Sigmoid colon (tissue), 7 donors: ENCODE measurements around the gene NRL. TPM values are rescaled to one million over a fixed set of nuclear protein-coding genes. Genes with fewer than 3 reads are reported as not detected.

ENCODE experiments used
- DNase-seq: peaks from one replicate; pipeline ENCODE4 v3.0.0-alpha.2; 2019
- H3K27ac ChIP-seq, 4 donors: fragments of 200-600 bp; sonication (generic); one replicate each; pipeline ENCODE4 v1.5.1; 2016 to 2019; ENCODE audit warnings: mild to moderate bottlenecking in 1 of 4
- H3K27me3 ChIP-seq, 3 donors: fragments of 200-600 bp; sonication (generic); one replicate each; pipeline ENCODE4 v1.5.1; 2019; ENCODE audit warnings: mild to moderate bottlenecking in 1 of 3
- H3K36me3 ChIP-seq, 4 donors: fragments of 200-600 bp; sonication (generic); one replicate each; pipeline ENCODE4 v1.5.1; 2016 to 2019
- H3K4me1 ChIP-seq, 4 donors: fragments of 200-600 bp; sonication (generic); one replicate each; pipeline ENCODE4 v1.5.1; 2017 to 2019
- H3K4me3 ChIP-seq, 4 donors: fragments of 200-600 bp; sonication (generic); one replicate each; pipeline ENCODE4 v1.5.1; 2017 to 2019; ENCODE audit warnings: mild to moderate bottlenecking in 2 of 4, moderate library complexity in 1 of 4
- H3K9me3 ChIP-seq, 4 donors: fragments of 200-600 bp in 3 of 4; sonication (generic) in 3 of 4; one replicate each; pipeline versions ENCODE4 v1.5.1 to v1.6.1; 2013 to 2019
- EP300 ChIP-seq, 4 donors: sonication (generic); formaldehyde crosslinking; IDR thresholded peaks; one replicate each; pipeline ENCODE4 v1.6.1; 2017; ENCODE audit warnings: antibody characterized with exemption in 4 of 4
- POLR2A ChIP-seq, 2 donors: fragments of 450-650 bp; IDR thresholded peaks; one replicate each; pipeline ENCODE4 v1.6.1; 2016; ENCODE audit warnings: antibody characterized with exemption in 2 of 2, mild to moderate bottlenecking in 2 of 2, moderate library complexity in 2 of 2
- POLR2AphosphoS5 ChIP-seq, 4 donors: sonication (generic); formaldehyde crosslinking; IDR thresholded peaks; one replicate each; pipeline ENCODE4 v1.6.1; 2017; ENCODE audit warnings: antibody characterized with exemption in 4 of 4
- WGBS, 2 donors: extraction: QIAGEN DNeasy Blood & Tissue Kit; methylation state at CpG; one replicate each; pipeline ENCODE4 v1.1.7; 2013; 5-methylcytosine and 5-hydroxymethylcytosine counted together
- intact Hi-C: fragments of 100-400 bp; cut with DNase I; formaldehyde crosslinking; loops from one replicate; pipeline ENCODE4 v1.15.1; 2023
- polyA plus RNA-seq, 3 donors: library from polyadenylated mRNA; stranded (reverse); fragments of 200-250 nt; gene quantifications; one replicate each; pipeline ENCODE4 v1.2.3, GENCODE V29; 2013
- total RNA-seq, 4 donors: library from RNA; depleted of rRNA; stranded (reverse); fragments of >200 nt; gene quantifications; one replicate each; pipeline ENCODE4 v1.1.0, GENCODE V29; 2016
- TF ChIP-seq, protein P1 (sequence below), 4 experiments: fragments of 450-650 bp in 3 of 4; fragments of 200-600 bp in 1 of 4; IDR thresholded peaks; one replicate each; pipeline ENCODE4 v1.5.1; 2016 to 2019; ENCODE audit warnings: antibody characterized with exemption in 4 of 4, mild to moderate bottlenecking in 3 of 4, moderate library complexity in 2 of 4
- donor health status: healthy with polysubstance abuse.
- donor health status: Bipolar disorder and iron deficiency.
- donor health status: healthy.

NRL gene
- total and polyA plus RNA-seq, 7 donors: 0.71 to 2.9 (median 1.8) TPM

DNA sequence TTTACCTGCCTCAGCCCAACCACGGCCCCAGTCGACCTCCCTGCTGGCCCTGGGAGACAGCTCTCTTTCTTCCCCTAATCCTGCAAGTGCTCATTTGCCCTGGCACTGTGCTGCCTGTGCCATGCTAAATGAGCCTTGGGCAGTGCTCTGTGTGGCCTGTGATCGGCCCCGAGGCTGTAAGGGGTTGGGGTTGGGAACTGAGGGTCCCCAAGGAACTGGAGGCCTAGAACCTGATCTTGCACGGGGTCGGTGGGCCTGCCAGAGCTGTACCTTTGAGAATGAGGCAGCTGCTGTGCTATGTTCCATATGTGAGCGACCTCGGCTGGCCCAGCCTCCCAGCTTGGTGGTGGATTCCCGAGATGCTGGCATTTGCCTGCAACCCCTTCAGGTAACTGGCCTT, 35.3 kb upstream of the NRL start:
- Histone ChIP-seq H3K27me3 (no peaks in the 10 kb centered on the region), H3K4me3 (no peak overlapping the region), H3K4me1 (peaks cover 0 to 35% (median 30%) of the 10 kb centered on the region in 4 donors), H3K36me3 (peaks cover 23 to 61% (median 47%) of the 10 kb centered on the region in 4 donors), H3K27ac (no peak overlapping the region), H3K9me3 (no peaks in the 10 kb centered on the region)
- WGBS, 2 donors: 93 to 94% methylated on average over 9 of the region's 9 CpGs
- no peak for DNase-seq
- intact Hi-C loops: no loop called here
- no peak for TF ChIP-seq POLR2AphosphoS5 (IDR thresholded peaks at IDR 0.05)
- TF ChIP-seq, protein P1, sequence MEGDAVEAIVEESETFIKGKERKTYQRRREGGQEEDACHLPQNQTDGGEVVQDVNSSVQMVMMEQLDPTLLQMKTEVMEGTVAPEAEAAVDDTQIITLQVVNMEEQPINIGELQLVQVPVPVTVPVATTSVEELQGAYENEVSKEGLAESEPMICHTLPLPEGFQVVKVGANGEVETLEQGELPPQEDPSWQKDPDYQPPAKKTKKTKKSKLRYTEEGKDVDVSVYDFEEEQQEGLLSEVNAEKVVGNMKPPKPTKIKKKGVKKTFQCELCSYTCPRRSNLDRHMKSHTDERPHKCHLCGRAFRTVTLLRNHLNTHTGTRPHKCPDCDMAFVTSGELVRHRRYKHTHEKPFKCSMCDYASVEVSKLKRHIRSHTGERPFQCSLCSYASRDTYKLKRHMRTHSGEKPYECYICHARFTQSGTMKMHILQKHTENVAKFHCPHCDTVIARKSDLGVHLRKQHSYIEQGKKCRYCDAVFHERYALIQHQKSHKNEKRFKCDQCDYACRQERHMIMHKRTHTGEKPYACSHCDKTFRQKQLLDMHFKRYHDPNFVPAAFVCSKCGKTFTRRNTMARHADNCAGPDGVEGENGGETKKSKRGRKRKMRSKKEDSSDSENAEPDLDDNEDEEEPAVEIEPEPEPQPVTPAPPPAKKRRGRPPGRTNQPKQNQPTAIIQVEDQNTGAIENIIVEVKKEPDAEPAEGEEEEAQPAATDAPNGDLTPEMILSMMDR (IDR thresholded peaks at IDR 0.05): no peak
- TF ChIP-seq POLR2A (IDR thresholded peaks at IDR 0.05): no peak
- no peak for TF ChIP-seq EP300 (IDR thresholded peaks at IDR 0.05)

DNA sequence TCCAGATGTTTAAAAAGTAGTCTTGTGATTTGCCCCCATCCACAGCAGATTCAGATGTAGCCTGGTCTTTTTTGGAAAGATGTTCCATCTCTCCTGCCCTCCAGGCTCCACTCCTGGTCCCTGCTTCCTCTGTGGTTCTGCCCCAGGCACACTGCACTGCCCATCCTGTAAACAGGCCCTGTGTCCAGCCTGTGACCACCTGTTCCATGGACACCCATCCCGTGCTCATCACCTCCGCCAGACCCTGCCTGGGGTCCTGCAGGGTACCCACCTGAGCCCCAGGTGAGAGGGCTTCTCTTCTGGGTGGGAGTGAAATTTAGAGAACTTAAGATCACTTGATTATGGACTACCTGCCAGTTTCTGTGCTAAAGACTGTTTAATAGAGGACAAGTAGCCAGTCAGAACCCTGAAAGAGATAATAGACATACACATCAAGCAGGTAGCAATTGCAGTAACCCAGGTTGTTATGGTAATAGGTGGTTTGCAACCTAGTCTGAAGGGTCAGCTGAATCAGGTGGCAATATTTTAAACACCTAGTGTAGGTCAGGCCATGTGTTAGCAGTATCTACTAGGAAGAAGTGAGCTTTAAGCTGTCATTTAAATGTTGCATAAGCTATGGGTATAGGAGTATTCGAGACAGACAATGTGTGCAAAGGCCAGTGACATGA, 34.7 kb upstream of the NRL start:
- Histone ChIP-seq H3K4me3 (no peak overlapping the region), H3K36me3 (peaks cover 23 to 55% (median 42%) of the 10 kb centered on the region in 4 donors), H3K27me3 (no peaks in the 10 kb centered on the region), H3K9me3 (no peaks in the 10 kb centered on the region), H3K4me1 (peaks cover 0 to 40% (median 33%) of the 10 kb centered on the region in 4 donors), H3K27ac (no peak overlapping the region)
- intact Hi-C loops: loop anchor here (5.0 to 10.0 kb wide), 3 partner anchors 83 to 845 kb away; partner anchors contain the start of genes BCL2L2, GMPR2, NEDD8 and PPP1R3E
- DNase-seq: no peak
- TF ChIP-seq POLR2A (IDR thresholded peaks at IDR 0.05) (no peak), POLR2AphosphoS5 (IDR thresholded peaks at IDR 0.05) (no peak), EP300 (IDR thresholded peaks at IDR 0.05) (no peak)
- WGBS, 2 donors: 92 to 97% methylated on average over 3 of the region's 3 CpGs

DNA sequence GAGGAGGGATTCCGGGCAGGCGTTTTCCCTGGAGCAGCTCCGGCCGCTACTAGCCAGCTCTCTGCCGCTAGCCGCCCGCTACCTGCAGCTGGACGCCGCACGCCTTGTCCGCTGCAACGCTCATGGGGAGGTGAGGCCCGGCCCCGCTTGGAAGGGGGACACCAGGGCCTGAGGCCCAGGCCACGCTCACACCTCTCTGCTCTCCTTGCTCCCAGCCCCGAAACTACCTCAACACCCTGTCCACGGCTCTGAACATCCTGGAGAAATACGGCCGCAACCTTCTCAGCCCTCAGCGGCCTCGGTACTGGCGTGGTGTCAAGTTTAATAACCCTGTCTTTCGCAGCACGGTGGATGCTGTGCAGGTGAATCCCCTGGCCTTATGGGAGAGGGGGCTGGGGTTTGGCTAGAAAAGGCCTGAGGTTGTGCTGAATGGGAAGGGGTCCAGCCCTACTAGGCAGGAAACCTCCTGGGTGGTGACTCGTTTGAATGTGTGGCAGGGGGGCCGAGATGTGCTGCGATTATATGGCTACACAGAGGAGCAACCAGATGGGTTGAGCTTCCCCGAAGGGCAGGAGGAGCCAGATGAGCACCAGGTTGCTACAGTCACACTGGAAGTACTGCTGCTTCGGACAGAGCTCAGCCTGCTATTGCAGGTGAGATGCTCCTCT, 33.1 kb upstream of the NRL start:
- DNase-seq: peak; percentile 78
- Histone ChIP-seq H3K4me1 (peaks cover 0 to 40% (median 34%) of the 10 kb centered on the region in 4 donors), H3K27ac (peak overlapping the region; percentile 92 to 96 (median 95)), H3K36me3 (peaks cover 21 to 55% (median 36%) of the 10 kb centered on the region in 4 donors), H3K4me3 (peak overlapping the region; percentile 58 to 98 (median 77)), H3K27me3 (no peaks in the 10 kb centered on the region), H3K9me3 (no peaks in the 10 kb centered on the region)
- TF ChIP-seq POLR2AphosphoS5 (IDR thresholded peaks at IDR 0.05) (no peak), POLR2A (IDR thresholded peaks at IDR 0.05) (no peak), EP300 (IDR thresholded peaks at IDR 0.05) (no peak)
- TF ChIP-seq, protein P1 (IDR thresholded peaks at IDR 0.05): no peak
- WGBS, 2 donors: 3 to 5% methylated on average over 29 of the region's 29 CpGs
- intact Hi-C loops: loop anchor here (2.0 to 10.0 kb wide), 4 partner anchors 13 to 843 kb away; partner anchors contain the start of genes BCL2L2, GMPR2, IRF9 and NEDD8

DNA sequence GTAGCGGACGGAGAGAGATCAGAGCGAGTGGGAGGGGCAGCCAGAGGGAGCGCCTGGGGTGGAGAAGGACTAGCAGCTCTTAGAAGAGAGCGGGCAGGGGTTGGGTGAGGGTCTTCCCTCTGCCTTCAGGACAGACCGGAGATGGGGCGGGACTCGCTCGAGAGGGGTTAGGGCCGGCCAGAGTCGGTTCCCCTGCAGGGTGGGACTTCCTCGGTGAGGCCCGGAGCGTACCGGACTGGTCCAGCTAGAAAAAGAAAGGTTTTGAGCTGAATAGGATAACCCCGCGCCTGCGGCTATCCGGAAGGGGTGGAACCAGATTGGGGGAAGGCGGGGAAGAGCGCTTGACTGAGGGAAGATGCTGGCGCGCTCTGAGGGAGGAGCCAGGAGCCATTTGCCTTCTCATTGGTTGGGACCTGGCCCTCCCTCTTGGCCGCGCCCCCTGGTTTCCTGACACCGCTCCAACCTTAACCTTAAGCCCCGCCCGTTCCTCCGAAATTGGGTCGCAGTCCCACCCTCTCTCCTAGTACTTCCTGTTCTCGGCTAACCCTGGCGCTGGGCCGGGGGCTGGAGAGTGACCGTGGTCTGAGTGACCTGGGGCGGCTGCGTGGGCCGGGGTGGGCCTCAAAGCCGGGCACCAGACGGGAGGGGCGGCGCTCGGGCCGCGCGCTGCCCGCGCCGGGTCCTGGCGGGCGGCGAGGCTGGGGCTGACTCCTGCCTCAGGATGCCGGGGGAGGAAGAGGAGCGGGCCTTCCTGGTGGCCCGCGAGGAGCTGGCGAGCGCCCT, 32.4 kb upstream of the NRL start, which contains the start of gene RNF31:
Gene RNF31 (plus strand): TSS at position 521 of the 783 bp plus-strand sequence. CDS start 201 bp downstream, at position 722.
- H3K27ac ChIP-seq: peak within 1 kb of the TSS; percentile 92 to 96 (median 95)
- peaks cover 17 to 47% (median 32%) of the 10 kb centered on the region in 4 donors for H3K36me3 ChIP-seq
- intact Hi-C loops: loop anchor here (2.0 to 10.0 kb wide), 4 partner anchors 14 to 842 kb away; partner anchors contain the start of genes BCL2L2, GMPR2, IRF9 and NEDD8
- no peaks in the 10 kb centered on the region for H3K9me3 ChIP-seq
- no peaks in the 10 kb centered on the region for H3K27me3 ChIP-seq
- TF ChIP-seq POLR2AphosphoS5 (IDR thresholded peaks at IDR 0.05) (peak; percentile 63 to 85 (median 75)), EP300 (IDR thresholded peaks at IDR 0.05) (no peak), POLR2A (IDR thresholded peaks at IDR 0.05) (peak; percentile 32 to 70)
- TF ChIP-seq, protein P1 (IDR thresholded peaks at IDR 0.05): no peak
- H3K4me1 ChIP-seq: peaks cover 0 to 46% (median 35%) of the 10 kb centered on the region in 4 donors
- 0 to 1% methylated on average over 57 of the region's 57 CpGs for WGBS, 2 donors
- DNase-seq: peak; percentile 100
- H3K4me3 ChIP-seq: peak within 1 kb of the TSS; percentile 58 to 98 (median 77)
